OCI-LY1 (cell line): Measurements from ENCODE around the gene STPG1.

Experiments used
- EZH2 ChIP-seq: fragments of 200-600 bp; sonication (generic), shearing (Covaris generic); IDR thresholded peaks from 2 replicates; pipeline ENCODE4 v1.8.0; 2017; ENCODE audit warnings: borderline replicate concordance, mixed run types, mild to moderate bottlenecking, antibody characterized with exemption, low read length, moderate library complexity, mixed read lengths
- TF ChIP-seq, protein P1 (sequence below): fragments of 200-600 bp; sonication (generic), shearing (Covaris generic); IDR thresholded peaks from 2 replicates; pipeline ENCODE4 v1.5.1; 2017; ENCODE audit warnings: mild to moderate bottlenecking, antibody characterized with exemption, low read length, moderate library complexity, mixed read lengths

DNA sequence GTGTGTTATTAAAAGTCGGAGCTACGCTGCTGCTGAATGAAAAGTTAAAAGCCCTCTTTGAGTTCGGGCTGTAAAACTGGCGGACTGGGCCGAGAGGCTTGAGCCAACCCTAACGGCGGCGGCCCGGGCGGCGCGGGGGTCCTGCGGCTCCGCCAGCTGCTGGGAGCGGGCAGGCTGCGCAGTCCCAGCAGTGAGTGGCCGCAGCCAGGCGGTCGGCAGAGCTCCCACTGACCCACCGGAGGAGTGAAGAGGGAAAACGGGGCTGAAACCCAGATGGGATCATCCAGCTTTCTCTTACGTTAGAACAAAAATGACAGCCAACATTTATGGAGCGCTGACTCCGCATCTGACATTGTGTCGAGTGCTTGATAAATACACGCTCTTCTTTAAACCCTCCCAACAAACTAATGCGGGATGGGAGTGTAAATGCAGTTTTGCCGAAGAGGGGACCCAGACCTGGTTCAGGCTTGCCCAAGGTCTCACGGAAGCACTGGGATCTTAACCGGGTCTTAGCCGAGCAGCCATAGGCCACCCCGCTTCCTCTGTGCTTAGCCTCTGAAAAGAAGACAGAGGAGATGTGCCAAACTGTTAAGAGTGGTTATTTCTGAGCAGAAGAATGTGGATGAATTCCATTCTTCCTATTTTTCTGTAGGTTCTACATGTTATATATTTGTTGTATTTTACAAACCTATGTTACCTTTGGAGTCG is 91.0 kb downstream of the STPG1 start:
- TF ChIP-seq, protein P1, sequence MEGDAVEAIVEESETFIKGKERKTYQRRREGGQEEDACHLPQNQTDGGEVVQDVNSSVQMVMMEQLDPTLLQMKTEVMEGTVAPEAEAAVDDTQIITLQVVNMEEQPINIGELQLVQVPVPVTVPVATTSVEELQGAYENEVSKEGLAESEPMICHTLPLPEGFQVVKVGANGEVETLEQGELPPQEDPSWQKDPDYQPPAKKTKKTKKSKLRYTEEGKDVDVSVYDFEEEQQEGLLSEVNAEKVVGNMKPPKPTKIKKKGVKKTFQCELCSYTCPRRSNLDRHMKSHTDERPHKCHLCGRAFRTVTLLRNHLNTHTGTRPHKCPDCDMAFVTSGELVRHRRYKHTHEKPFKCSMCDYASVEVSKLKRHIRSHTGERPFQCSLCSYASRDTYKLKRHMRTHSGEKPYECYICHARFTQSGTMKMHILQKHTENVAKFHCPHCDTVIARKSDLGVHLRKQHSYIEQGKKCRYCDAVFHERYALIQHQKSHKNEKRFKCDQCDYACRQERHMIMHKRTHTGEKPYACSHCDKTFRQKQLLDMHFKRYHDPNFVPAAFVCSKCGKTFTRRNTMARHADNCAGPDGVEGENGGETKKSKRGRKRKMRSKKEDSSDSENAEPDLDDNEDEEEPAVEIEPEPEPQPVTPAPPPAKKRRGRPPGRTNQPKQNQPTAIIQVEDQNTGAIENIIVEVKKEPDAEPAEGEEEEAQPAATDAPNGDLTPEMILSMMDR: no peak
- no peak for TF ChIP-seq EZH2
